H9 (cell line): Measurements from ENCODE around the gene KIRREL3. TPM values are rescaled to one million over a fixed set of nuclear protein-coding genes. Genes with fewer than 3 reads are reported as not detected.
A peak's percentile ranks its signal among the peaks of the same experiment; 100 is the strongest.

Source experiments
- DNase-seq: peaks from one replicate; pipeline ENCODE4 v3.0.0-alpha.2; 2017
- H2AFZ ChIP-seq: one replicate; pipeline ENCODE4 v1.6.1; 2013; ENCODE audit warnings: mild to moderate bottlenecking, low read length, control low read depth, moderate library complexity
- H2AK5ac ChIP-seq: 2 replicates; pipeline ENCODE4 v1.6.1; 2013; ENCODE audit warnings: low read length, control low read depth, mixed read lengths; ENCODE audit not compliant: insufficient read length
- H2BK120ac ChIP-seq: one replicate; pipeline ENCODE4 v1.6.1; 2013; ENCODE audit warnings: low read depth, mild to moderate bottlenecking, low read length, control low read depth, inconsistent platforms; ENCODE audit not compliant: poor library complexity, severe bottlenecking
- H2BK12ac ChIP-seq: 2 replicates; pipeline ENCODE4 v1.6.1; 2013; ENCODE audit warnings: low read length, control low read depth, mixed read lengths, low read depth; ENCODE audit not compliant: insufficient read length
- H2BK15ac ChIP-seq: 2 replicates; pipeline ENCODE4 v1.6.1; 2013; ENCODE audit warnings: low read depth, low read length, control low read depth
- H2BK20ac ChIP-seq: one replicate; pipeline ENCODE4 v1.6.1; 2013; ENCODE audit warnings: low read depth, mild to moderate bottlenecking, low read length, control low read depth, inconsistent platforms; ENCODE audit not compliant: poor library complexity, severe bottlenecking
- H2BK5ac ChIP-seq: 2 replicates; pipeline ENCODE4 v1.6.1; 2013; ENCODE audit warnings: low read length, control low read depth, mixed read lengths; ENCODE audit not compliant: insufficient read length
- H3K14ac ChIP-seq: 2 replicates; pipeline ENCODE4 v1.6.1; 2013; ENCODE audit warnings: low read length, control low read depth; ENCODE audit not compliant: insufficient read depth
- H3K18ac ChIP-seq: 2 replicates; pipeline ENCODE4 v1.6.1; 2013; ENCODE audit warnings: low read depth, mild to moderate bottlenecking, mixed read lengths, low read length, control low read depth; ENCODE audit not compliant: insufficient read length
- H3K23ac ChIP-seq: 2 replicates; pipeline ENCODE4 v1.6.1; 2013; ENCODE audit warnings: low read length, control low read depth, mixed read lengths, low read depth; ENCODE audit not compliant: insufficient read length
- H3K23me2 ChIP-seq: 2 replicates; pipeline ENCODE4 v1.6.1; 2013; ENCODE audit warnings: low read depth, mild to moderate bottlenecking, mixed read lengths, low read length, control low read depth; ENCODE audit not compliant: insufficient read length, poor library complexity, severe bottlenecking
- H3K27ac ChIP-seq: 2 replicates; pipeline ENCODE4 v1.5.1; 2013; ENCODE audit warnings: low read length, control low read depth, mixed read lengths, low read depth; ENCODE audit not compliant: insufficient read length
- H3K27me3 ChIP-seq: 2 replicates; pipeline ENCODE4 v1.6.1; 2013; ENCODE audit warnings: low read length, control low read depth, inconsistent platforms; ENCODE audit not compliant: insufficient read depth
- H3K4ac ChIP-seq: 2 replicates; pipeline ENCODE4 v1.6.1; 2013; ENCODE audit warnings: low read depth, mild to moderate bottlenecking, control low read depth, inconsistent platforms, low read length, moderate library complexity
- H3K4me1 ChIP-seq: 2 replicates; pipeline ENCODE4 v1.6.1; 2013; ENCODE audit warnings: low read length, control low read depth, inconsistent platforms; ENCODE audit not compliant: insufficient read depth
- H3K4me2 ChIP-seq: 2 replicates; pipeline ENCODE4 v1.6.1; 2013; ENCODE audit warnings: low read length, control low read depth, mixed read lengths; ENCODE audit not compliant: insufficient read length, insufficient read depth
- H3K56ac ChIP-seq: 2 replicates; pipeline ENCODE4 v1.6.1; 2013; ENCODE audit warnings: low read depth, mild to moderate bottlenecking, mixed read lengths, low read length, control low read depth; ENCODE audit not compliant: insufficient read length
- H3K79me1 ChIP-seq: 2 replicates; pipeline ENCODE4 v1.6.1; 2013; ENCODE audit warnings: low read depth, mild to moderate bottlenecking, moderate library complexity, low read length, control low read depth, inconsistent platforms; ENCODE audit not compliant: insufficient read depth, poor library complexity, severe bottlenecking
- H3K79me2 ChIP-seq: 2 replicates; pipeline ENCODE4 v1.6.1; 2013; ENCODE audit warnings: low read length, control low read depth, inconsistent platforms; ENCODE audit not compliant: insufficient read depth
- H3K9ac ChIP-seq: 2 replicates; pipeline ENCODE4 v1.6.1; 2013; ENCODE audit warnings: low read length, control low read depth, mixed read lengths; ENCODE audit not compliant: insufficient read length; ENCODE audit errors: extremely low read depth
- H3K9me3 ChIP-seq: one replicate; pipeline ENCODE4 v1.6.1; 2013; ENCODE audit warnings: low read depth, low read length, inconsistent platforms; ENCODE audit not compliant: control insufficient read depth
- H3T11ph ChIP-seq: one replicate; pipeline ENCODE4 v1.6.1; 2013; ENCODE audit warnings: mild to moderate bottlenecking, low read length, control low read depth, inconsistent platforms
- H4K20me1 ChIP-seq: one replicate; pipeline ENCODE4 v1.6.1; 2013; ENCODE audit not compliant: control insufficient read depth, insufficient read length, insufficient read depth
- H4K5ac ChIP-seq: 2 replicates; pipeline ENCODE4 v1.6.1; 2013; ENCODE audit warnings: low read depth, mild to moderate bottlenecking, mixed read lengths, low read length, control low read depth; ENCODE audit not compliant: insufficient read length
- H4K8ac ChIP-seq: replicated peaks from 2 replicates; pipeline ENCODE4 v1.6.1; 2013; ENCODE audit warnings: low read length, control low read depth, mixed read lengths, low read depth; ENCODE audit not compliant: insufficient read length
- H4K91ac ChIP-seq: 2 replicates; pipeline ENCODE4 v1.6.1; 2013; ENCODE audit warnings: low read depth, mild to moderate bottlenecking, moderate library complexity, mixed read lengths, low read length, control low read depth; ENCODE audit not compliant: insufficient read length
- H3K27ac Mint-ChIP-seq, 3 experiments: 2 replicates in 2 of 3; 3 replicates in 1 of 3; pipeline ENCODE4 v1.8.0; 2020 to 2021; ENCODE audit warnings: mixed read lengths in 3 of 3, mild to moderate bottlenecking in 1 of 3, moderate library complexity in 1 of 3
- H3K27me3 Mint-ChIP-seq: 2 replicates; pipeline ENCODE4 v1.8.0; 2021; ENCODE audit warnings: low read depth, mild to moderate bottlenecking, moderate library complexity, mixed read lengths
- H3K36me3 Mint-ChIP-seq, 3 experiments: 2 replicates in 2 of 3; 3 replicates in 1 of 3; pipeline ENCODE4 v1.8.0; 2020 to 2021; ENCODE audit warnings: low read depth in 3 of 3, mixed read lengths in 3 of 3; ENCODE audit not compliant: insufficient read depth in 1 of 3
- H3K4me1 Mint-ChIP-seq, 2 experiments: 2 replicates each; pipeline ENCODE4 v1.8.0; 2020; ENCODE audit warnings: mixed read lengths in 2 of 2
- H3K4me3 Mint-ChIP-seq, 2 experiments: 2 replicates in 1 of 2; 3 replicates in 1 of 2; pipeline ENCODE4 v1.8.0; 2020 to 2021; ENCODE audit warnings: mild to moderate bottlenecking in 2 of 2, mixed read lengths in 2 of 2, moderate library complexity in 1 of 2
- H3K9me3 Mint-ChIP-seq, 2 experiments: 2 replicates in 1 of 2; 3 replicates in 1 of 2; pipeline ENCODE4 v1.8.0; 2020; ENCODE audit warnings: mild to moderate bottlenecking in 2 of 2, mixed read lengths in 2 of 2, moderate library complexity in 1 of 2
- WGBS: extraction: QIAGEN DNeasy Blood & Tissue Kit; methylation state at CpG from one replicate; pipeline ENCODE4 v1.1.7; 2013; ENCODE audit warnings: missing lambda C conversion rate, low lambda C conversion rate, mixed read lengths; ENCODE audit not compliant: insufficient read length; ENCODE audit errors: extremely low coverage; 5-methylcytosine and 5-hydroxymethylcytosine counted together
- total RNA-seq: library from RNA; stranded (reverse); gene quantifications from 2 replicates; pipeline ENCODE4 v1.2.1, GENCODE V29; 2021
- TF ChIP-seq, protein P1 (sequence below): fragments of 200-600 bp; sonication (generic); conservative IDR thresholded peaks from 3 replicates; pipeline ENCODE4 v1.8.0; 2021; ENCODE audit warnings: antibody characterized with exemption, mild to moderate bottlenecking

Gene KIRREL3
- total RNA-seq, 1 experiment from 2014 or later: 0.17 TPM

DNA sequence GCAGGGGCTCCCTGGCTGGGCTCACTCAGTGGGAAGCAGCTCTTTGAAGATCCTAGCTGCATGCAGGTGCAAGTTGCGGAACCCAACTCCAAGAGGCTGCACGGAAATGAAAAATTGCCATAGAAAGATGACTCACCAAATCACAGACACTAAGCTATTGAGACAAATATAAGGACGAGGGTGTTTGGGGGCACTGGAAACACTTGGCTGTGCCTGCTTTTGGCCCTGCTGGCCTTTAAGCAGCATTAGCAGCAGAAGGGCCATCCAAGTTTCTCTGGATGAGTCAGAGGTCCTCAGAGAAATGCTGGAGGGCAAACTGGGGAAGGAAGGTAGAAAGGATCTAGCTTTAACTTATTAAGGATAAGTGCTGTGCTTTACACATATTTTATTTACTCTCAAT lies 282.3 kb downstream of the KIRREL3 start:
- H3K4me3 Mint-ChIP-seq: no peak overlapping the region
- H3K4me1 Mint-ChIP-seq: peaks cover 11 to 18% of the 10 kb centered on the region in 2 experiments
- no peak overlapping the region for H3K23ac ChIP-seq
- no peaks in the 10 kb centered on the region for H3K9me3 ChIP-seq
- no peak overlapping the region for H3K4me2 ChIP-seq
- H2BK15ac ChIP-seq: no peak overlapping the region
- no peak overlapping the region for H3K18ac ChIP-seq
- no peak overlapping the region for H3K4ac ChIP-seq
- H2AFZ ChIP-seq: no peak overlapping the region
- no peak overlapping the region for H2BK5ac ChIP-seq
- H3K36me3 Mint-ChIP-seq: no peaks in the 10 kb centered on the region
- H2BK20ac ChIP-seq: no peak overlapping the region
- H2AK5ac ChIP-seq: no peak overlapping the region
- H3K79me1 ChIP-seq: no peaks in the 10 kb centered on the region
- no peak overlapping the region for H3T11ph ChIP-seq
- H3K27ac Mint-ChIP-seq: peak overlapping the region in 1 of 3 experiments; percentile 42; a peak in 1 of 7 replicates
- no peaks in the 10 kb centered on the region for H3K9me3 Mint-ChIP-seq
- no peak overlapping the region for H2BK12ac ChIP-seq
- no peak for DNase-seq
- no peak overlapping the region for H3K9ac ChIP-seq
- H3K79me2 ChIP-seq: no peaks in the 10 kb centered on the region
- peaks cover 9% of the 10 kb centered on the region for H3K27me3 Mint-ChIP-seq
- H3K56ac ChIP-seq: no peak overlapping the region
- TF ChIP-seq, protein P1, sequence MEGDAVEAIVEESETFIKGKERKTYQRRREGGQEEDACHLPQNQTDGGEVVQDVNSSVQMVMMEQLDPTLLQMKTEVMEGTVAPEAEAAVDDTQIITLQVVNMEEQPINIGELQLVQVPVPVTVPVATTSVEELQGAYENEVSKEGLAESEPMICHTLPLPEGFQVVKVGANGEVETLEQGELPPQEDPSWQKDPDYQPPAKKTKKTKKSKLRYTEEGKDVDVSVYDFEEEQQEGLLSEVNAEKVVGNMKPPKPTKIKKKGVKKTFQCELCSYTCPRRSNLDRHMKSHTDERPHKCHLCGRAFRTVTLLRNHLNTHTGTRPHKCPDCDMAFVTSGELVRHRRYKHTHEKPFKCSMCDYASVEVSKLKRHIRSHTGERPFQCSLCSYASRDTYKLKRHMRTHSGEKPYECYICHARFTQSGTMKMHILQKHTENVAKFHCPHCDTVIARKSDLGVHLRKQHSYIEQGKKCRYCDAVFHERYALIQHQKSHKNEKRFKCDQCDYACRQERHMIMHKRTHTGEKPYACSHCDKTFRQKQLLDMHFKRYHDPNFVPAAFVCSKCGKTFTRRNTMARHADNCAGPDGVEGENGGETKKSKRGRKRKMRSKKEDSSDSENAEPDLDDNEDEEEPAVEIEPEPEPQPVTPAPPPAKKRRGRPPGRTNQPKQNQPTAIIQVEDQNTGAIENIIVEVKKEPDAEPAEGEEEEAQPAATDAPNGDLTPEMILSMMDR: no peak
- H3K23me2 ChIP-seq: no peaks in the 10 kb centered on the region
- no peaks in the 10 kb centered on the region for H4K20me1 ChIP-seq
- no peak overlapping the region for H4K5ac ChIP-seq
- H4K8ac ChIP-seq: no peak overlapping the region
- H3K27ac ChIP-seq: no peak overlapping the region
- no peaks in the 10 kb centered on the region for H3K27me3 ChIP-seq
- no peaks in the 10 kb centered on the region for H3K4me1 ChIP-seq
- no peak overlapping the region for H4K91ac ChIP-seq
- H2BK120ac ChIP-seq: no peak overlapping the region
- WGBS: no CpG with 5 or more reads among the region's 3 CpGs
- H3K14ac ChIP-seq: no peak overlapping the region; the same call in 1 of the 2 replicates
